ENCODE measurements around the gene SMAD2.
A peak's percentile ranks its signal among the peaks of the same experiment; 100 is the strongest.

SMAD2 gene

GRCh38 chr18:47847635-47848034 lies 82.8 kb downstream of the SMAD2 start:
- H3K79me1 ChIP-seq (replicated peaks; ENCODE audit: low read length, poor library complexity, severe bottlenecking), result peaks cover 8% of the 10 kb centered on the region
- H2BK15ac ChIP-seq (ENCODE audit: low read depth, poor library complexity, severe bottlenecking), result no peak overlapping the region
- H2AK5ac ChIP-seq (ENCODE audit: low read length, severe bottlenecking), result no peak overlapping the region
- H3K27ac ChIP-seq (ENCODE audit: low read length, poor library complexity, severe bottlenecking), result no peak overlapping the region
- no peaks in the 10 kb centered on the region for H3K27me3 ChIP-seq (ENCODE audit: control insufficient read depth in 1 of 2, insufficient read depth in 1 of 2, low read length in 2 of 2)
- H3K23ac ChIP-seq (ENCODE audit: low read length in 2 of 2), result no peak overlapping the region
- H3K9ac ChIP-seq (ENCODE audit: low read length), result no peak overlapping the region
- no peaks in the 10 kb centered on the region for H3K4me1 ChIP-seq (ENCODE audit: control insufficient read depth, insufficient read depth, low read depth, low read length)
- no peak overlapping the region for H2BK12ac ChIP-seq (ENCODE audit: low read length in 2 of 2)
- H2AFZ ChIP-seq (ENCODE audit: low read depth, low read length), result no peak overlapping the region
- no peak overlapping the region for H2BK5ac ChIP-seq (ENCODE audit: low read depth, low read length, poor library complexity, severe bottlenecking)
- no peak overlapping the region for H4K8ac ChIP-seq (ENCODE audit: low read length)
- H4K91ac ChIP-seq (ENCODE audit: low read length), result no peak overlapping the region
- no peaks in the 10 kb centered on the region for H3K9me3 ChIP-seq (ENCODE audit: control insufficient read depth, low read length)
- H2BK120ac ChIP-seq (ENCODE audit: low read depth, low read length), result no peak overlapping the region
- H3K4ac ChIP-seq (ENCODE audit: low read depth in 1 of 2, low read length in 2 of 2), result no peak overlapping the region
- no peak overlapping the region for H3K18ac ChIP-seq (ENCODE audit: low read depth in 1 of 2, low read length in 2 of 2)
- H3K4me3 ChIP-seq (ENCODE audit: insufficient read depth in 1 of 2, low read depth in 1 of 2, low read length in 2 of 2), result no peak overlapping the region
- no peak overlapping the region for H3K14ac ChIP-seq (ENCODE audit: low read length in 2 of 2)
- H3K36me3 ChIP-seq (ENCODE audit: control insufficient read depth in 1 of 2, insufficient read depth in 2 of 2, low read depth in 1 of 2, low read length in 2 of 2), result peaks cover 0 to 69% of the 10 kb centered on the region in 2 experiments
- no peak overlapping the region for H3K4me2 ChIP-seq (ENCODE audit: low read length, poor library complexity, severe bottlenecking)
- no peak for DNase-seq

DNA sequence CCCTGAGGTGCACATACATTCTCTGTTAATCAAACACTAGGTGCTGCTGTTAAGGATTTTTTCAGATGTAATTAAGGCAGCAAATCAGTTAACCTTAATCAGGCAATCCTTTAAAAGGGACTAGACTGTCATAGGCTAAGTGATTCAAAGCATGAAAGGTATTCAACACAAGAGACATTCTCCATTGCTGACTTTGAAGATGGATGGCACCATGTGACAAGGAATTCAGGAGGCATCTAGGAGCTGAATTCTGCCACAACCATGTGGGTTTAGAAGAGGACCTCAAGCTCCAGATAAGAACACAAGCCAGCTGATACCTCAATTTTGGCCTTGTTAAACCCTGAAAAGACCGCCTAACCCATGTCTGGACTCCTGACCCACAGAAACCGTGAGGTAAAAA lies 84.0 kb downstream of the SMAD2 start:
- no peak overlapping the region for H3K14ac ChIP-seq (ENCODE audit: low read length in 2 of 2)
- WGBS, result no CpG with 5 or more reads among the region's 2 CpGs
- H2AFZ ChIP-seq (ENCODE audit: low read depth, low read length), result no peak overlapping the region
- H2AK5ac ChIP-seq (ENCODE audit: low read length, severe bottlenecking), result no peak overlapping the region
- no peak overlapping the region for H3K23ac ChIP-seq (ENCODE audit: low read length in 2 of 2)
- no peak overlapping the region for H2BK120ac ChIP-seq (ENCODE audit: low read depth, low read length)
- H3K36me3 ChIP-seq (ENCODE audit: control insufficient read depth in 1 of 2, insufficient read depth in 2 of 2, low read depth in 1 of 2, low read length in 2 of 2), result peaks cover 4 to 69% of the 10 kb centered on the region in 2 experiments
- DNase-seq, result peak; percentile 4
- H2BK5ac ChIP-seq (ENCODE audit: low read depth, low read length, poor library complexity, severe bottlenecking), result no peak overlapping the region
- no peaks in the 10 kb centered on the region for H3K4me1 ChIP-seq (ENCODE audit: control insufficient read depth, insufficient read depth, low read depth, low read length)
- H3K9me3 ChIP-seq (ENCODE audit: control insufficient read depth, low read length), result no peaks in the 10 kb centered on the region
- H3K79me1 ChIP-seq (replicated peaks; ENCODE audit: low read length, poor library complexity, severe bottlenecking), result peaks cover 12% of the 10 kb centered on the region
- H3K18ac ChIP-seq (ENCODE audit: low read depth in 1 of 2, low read length in 2 of 2), result no peak overlapping the region
- H4K8ac ChIP-seq (ENCODE audit: low read length), result no peak overlapping the region
- no peak overlapping the region for H3K4me2 ChIP-seq (ENCODE audit: low read length, poor library complexity, severe bottlenecking)
- H2BK12ac ChIP-seq (ENCODE audit: low read length in 2 of 2), result no peak overlapping the region
- H3K4ac ChIP-seq (ENCODE audit: low read depth in 1 of 2, low read length in 2 of 2), result no peak overlapping the region
- no peak overlapping the region for H3K4me3 ChIP-seq (ENCODE audit: insufficient read depth in 1 of 2, low read depth in 1 of 2, low read length in 2 of 2)
- H3K27ac ChIP-seq (ENCODE audit: low read length, poor library complexity, severe bottlenecking), result no peak overlapping the region
- H2BK15ac ChIP-seq (ENCODE audit: low read depth, poor library complexity, severe bottlenecking), result no peak overlapping the region
- no peak overlapping the region for H4K91ac ChIP-seq (ENCODE audit: low read length)
- H3K9ac ChIP-seq (ENCODE audit: low read length), result no peak overlapping the region
- H3K27me3 ChIP-seq (ENCODE audit: control insufficient read depth in 1 of 2, insufficient read depth in 1 of 2, low read length in 2 of 2), result no peaks in the 10 kb centered on the region

DNA sequence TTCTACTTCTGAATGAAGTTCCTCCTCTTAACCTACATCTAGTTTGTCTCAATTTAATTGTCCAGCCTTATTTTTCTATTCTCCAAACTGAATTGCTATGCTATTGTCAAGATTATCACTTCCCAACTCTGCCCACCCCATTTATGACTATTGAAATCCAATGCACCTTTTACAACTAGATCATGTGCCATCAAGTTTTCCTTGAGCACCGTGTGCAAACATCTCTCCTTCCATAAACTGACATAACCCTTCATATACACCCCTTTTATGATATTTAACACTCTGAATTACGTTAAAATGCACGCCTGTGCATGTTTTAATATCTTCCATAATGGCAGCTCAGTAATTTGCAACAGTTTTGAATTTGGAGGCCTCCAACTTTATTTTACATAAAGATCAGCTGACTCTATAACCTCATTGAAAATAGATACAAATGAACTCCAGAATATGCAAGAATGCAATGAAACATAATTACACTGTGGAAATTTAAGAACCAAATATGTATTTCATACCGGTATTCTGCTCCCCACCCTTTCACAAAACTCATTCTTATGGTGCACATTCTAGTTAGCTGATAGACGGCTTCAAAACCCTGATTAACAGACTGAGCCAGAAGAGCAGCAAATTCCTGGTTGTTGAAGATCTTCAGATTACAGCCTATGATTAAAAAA lies 85.5 kb downstream of the SMAD2 start:
- no peak overlapping the region for H4K91ac ChIP-seq (ENCODE audit: low read length)

GRCh38 chr18:47842836-47843235 lies 87.6 kb downstream of the SMAD2 start:
- no peak overlapping the region for H3K9ac ChIP-seq (ENCODE audit: low read length)
- no peak overlapping the region for H2BK15ac ChIP-seq (ENCODE audit: low read depth, poor library complexity, severe bottlenecking)
- H2BK120ac ChIP-seq (ENCODE audit: low read depth, low read length), result no peak overlapping the region
- peaks cover 15% of the 10 kb centered on the region for H3K79me1 ChIP-seq (replicated peaks; ENCODE audit: low read length, poor library complexity, severe bottlenecking)
- peaks cover 4 to 90% of the 10 kb centered on the region in 2 experiments for H3K36me3 ChIP-seq (ENCODE audit: control insufficient read depth in 1 of 2, insufficient read depth in 2 of 2, low read depth in 1 of 2, low read length in 2 of 2)
- H3K27me3 ChIP-seq (ENCODE audit: control insufficient read depth in 1 of 2, insufficient read depth in 1 of 2, low read length in 2 of 2), result no peaks in the 10 kb centered on the region
- H4K91ac ChIP-seq (ENCODE audit: low read length), result no peak overlapping the region
- no peak overlapping the region for H3K4ac ChIP-seq (ENCODE audit: low read depth in 1 of 2, low read length in 2 of 2)
- H3K18ac ChIP-seq (ENCODE audit: low read depth in 1 of 2, low read length in 2 of 2), result no peak overlapping the region
- H2BK12ac ChIP-seq (ENCODE audit: low read length in 2 of 2), result no peak overlapping the region
- no peak overlapping the region for H4K8ac ChIP-seq (ENCODE audit: low read length)
- no peak overlapping the region for H3K4me2 ChIP-seq (ENCODE audit: low read length, poor library complexity, severe bottlenecking)
- H3K9me3 ChIP-seq (ENCODE audit: control insufficient read depth, low read length), result no peaks in the 10 kb centered on the region
- no peak overlapping the region for H3K27ac ChIP-seq (ENCODE audit: low read length, poor library complexity, severe bottlenecking)
- H3K4me1 ChIP-seq (ENCODE audit: control insufficient read depth, insufficient read depth, low read depth, low read length), result no peaks in the 10 kb centered on the region
- no peak overlapping the region for H2BK5ac ChIP-seq (ENCODE audit: low read depth, low read length, poor library complexity, severe bottlenecking)
- no peak overlapping the region for H3K4me3 ChIP-seq (ENCODE audit: insufficient read depth in 1 of 2, low read depth in 1 of 2, low read length in 2 of 2)
- no peak overlapping the region for H2AFZ ChIP-seq (ENCODE audit: low read depth, low read length)
- no peak overlapping the region for H2AK5ac ChIP-seq (ENCODE audit: low read length, severe bottlenecking)
- no peak overlapping the region for H3K14ac ChIP-seq (ENCODE audit: low read length in 2 of 2)
- H3K23ac ChIP-seq (ENCODE audit: low read length in 2 of 2), result no peak overlapping the region
- WGBS, result 98% methylated on average over 1 of the region's 1 CpG
- no peak for DNase-seq

More for the DNA sequence above, 85.5 kb downstream of the SMAD2 start:
- Histone ChIP-seq H2BK5ac (ENCODE audit: low read depth, low read length, poor library complexity, severe bottlenecking) (no peak overlapping the region), H2BK15ac (ENCODE audit: low read depth, poor library complexity, severe bottlenecking) (no peak overlapping the region), H4K8ac (ENCODE audit: low read length) (no peak overlapping the region), H3K4me3 (ENCODE audit: insufficient read depth in 1 of 2, low read depth in 1 of 2, low read length in 2 of 2) (no peak overlapping the region), H2BK12ac (ENCODE audit: low read length in 2 of 2) (no peak overlapping the region), H3K36me3 (ENCODE audit: control insufficient read depth in 1 of 2, insufficient read depth in 2 of 2, low read depth in 1 of 2, low read length in 2 of 2) (peaks cover 4 to 82% of the 10 kb centered on the region in 2 experiments), H3K9ac (ENCODE audit: low read length) (no peak overlapping the region), H3K18ac (ENCODE audit: low read depth in 1 of 2, low read length in 2 of 2) (no peak overlapping the region), H2AFZ (ENCODE audit: low read depth, low read length) (no peak overlapping the region), H2BK120ac (ENCODE audit: low read depth, low read length) (no peak overlapping the region), H3K9me3 (ENCODE audit: control insufficient read depth, low read length) (no peaks in the 10 kb centered on the region), H3K27ac (ENCODE audit: low read length, poor library complexity, severe bottlenecking) (no peak overlapping the region), H3K79me1 (replicated peaks; ENCODE audit: low read length, poor library complexity, severe bottlenecking) (peaks cover 12% of the 10 kb centered on the region), H3K4ac (ENCODE audit: low read depth in 1 of 2, low read length in 2 of 2) (no peak overlapping the region), H2AK5ac (ENCODE audit: low read length, severe bottlenecking) (no peak overlapping the region), H3K27me3 (ENCODE audit: control insufficient read depth in 1 of 2, insufficient read depth in 1 of 2, low read length in 2 of 2) (no peaks in the 10 kb centered on the region), H3K23ac (ENCODE audit: low read length in 2 of 2) (no peak overlapping the region), H3K4me1 (ENCODE audit: control insufficient read depth, insufficient read depth, low read depth, low read length) (no peaks in the 10 kb centered on the region), H3K14ac (ENCODE audit: low read length in 2 of 2) (no peak overlapping the region), H3K4me2 (ENCODE audit: low read length, poor library complexity, severe bottlenecking) (no peak overlapping the region)
- DNase-seq, result no peak
- WGBS, result 100% methylated on average over 5 of the region's 5 CpGs
